Cardiac muscle cell (in vitro differentiated cells and primary cell): ENCODE measurements around the gene ETV7. TPM values are rescaled to one million over a fixed set of nuclear protein-coding genes. Genes with fewer than 3 reads are reported as not detected.

Experiments used
- DNase-seq, 2 donors: peaks; one replicate each; pipeline versions ENCODE4 v3.0.0 to v3.0.0-alpha.2; 2010 to 2017; ENCODE audit warnings: low read depth in 1 of 2, low spot score in 1 of 2
- H3K27ac ChIP-seq: fragments of 200-600 bp; sonication (generic); 2 replicates; pipeline ENCODE4 v1.5.1; 2016
- H3K27me3 ChIP-seq: fragments of 200-600 bp; sonication (generic); 2 replicates; pipeline ENCODE4 v1.6.0; 2016; ENCODE audit warnings: control low read depth
- H3K36me3 ChIP-seq: fragments of 200-600 bp; sonication (generic); 2 replicates; pipeline ENCODE4 v1.5.1; 2016; ENCODE audit warnings: control low read depth
- H3K4me1 ChIP-seq: fragments of 200-600 bp; sonication (generic); 2 replicates; pipeline ENCODE4 v1.8.1; 2017; ENCODE audit warnings: low read depth, mild to moderate bottlenecking, mixed run types
- H3K4me3 ChIP-seq: fragments of 200-600 bp; sonication (generic); 2 replicates; pipeline ENCODE4 v1.5.1; 2016; ENCODE audit warnings: mild to moderate bottlenecking
- H3K9me3 ChIP-seq: fragments of 200-600 bp; sonication (generic); 2 replicates; pipeline ENCODE4 v1.5.1; 2017; ENCODE audit warnings: low read depth, mild to moderate bottlenecking, control low read depth
- polyA plus RNA-seq: library from polyadenylated mRNA; unstranded; fragments of >200 nt; fragmentation: Nextera tagmentation; extraction: Ambion mirVana; gene quantifications from 2 replicates; pipeline ENCODE4 v1.2.1, GENCODE V29; 2016
- total RNA-seq: library from RNA; depleted of rRNA; stranded (reverse); fragments of >200 nt; gene quantifications from 2 replicates; pipeline ENCODE4 v1.2.3, GENCODE V29; 2016
- TF ChIP-seq, protein P1 (sequence below): IDR thresholded peaks from 2 replicates; pipeline ENCODE4 v1.5.1; 2012; ENCODE audit warnings: low read depth, mild to moderate bottlenecking, low read length

The ETV7 gene
- total and polyA plus RNA-seq, 2 experiments from 2014 or later, result 0.28 TPM; not detected in 1

DNA sequence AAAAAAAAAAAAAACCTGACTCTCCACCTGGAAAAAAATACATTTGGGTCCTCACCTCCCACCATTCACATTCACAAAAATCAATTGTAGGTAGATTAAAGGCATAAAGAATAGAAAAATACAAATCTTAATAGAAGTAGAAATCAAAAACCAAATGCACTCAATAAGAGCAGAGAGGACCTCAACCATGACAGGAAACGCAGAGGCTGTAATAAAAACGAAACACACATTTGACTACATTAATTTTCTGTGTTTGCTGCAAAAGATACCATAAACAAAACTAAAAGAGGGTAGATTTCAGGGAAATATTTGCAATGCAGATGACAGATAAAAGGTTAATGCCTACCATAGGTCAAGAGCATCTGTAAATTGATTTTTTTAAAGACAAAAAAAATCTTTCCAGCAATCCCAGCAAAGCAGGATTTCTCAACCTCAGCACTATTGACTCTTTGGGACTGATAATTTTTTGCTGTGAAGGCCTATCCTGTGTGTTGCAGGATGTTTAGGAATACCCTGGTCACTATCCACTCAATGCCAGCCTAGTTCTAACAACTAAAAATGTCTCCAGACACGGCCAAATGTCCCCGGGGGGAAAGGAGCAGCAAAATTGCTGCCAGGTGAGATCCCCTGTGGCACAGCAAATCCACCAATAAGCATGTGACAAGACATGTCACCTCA is 9.1 kb downstream of the ETV7 start:
- TF ChIP-seq, protein P1, sequence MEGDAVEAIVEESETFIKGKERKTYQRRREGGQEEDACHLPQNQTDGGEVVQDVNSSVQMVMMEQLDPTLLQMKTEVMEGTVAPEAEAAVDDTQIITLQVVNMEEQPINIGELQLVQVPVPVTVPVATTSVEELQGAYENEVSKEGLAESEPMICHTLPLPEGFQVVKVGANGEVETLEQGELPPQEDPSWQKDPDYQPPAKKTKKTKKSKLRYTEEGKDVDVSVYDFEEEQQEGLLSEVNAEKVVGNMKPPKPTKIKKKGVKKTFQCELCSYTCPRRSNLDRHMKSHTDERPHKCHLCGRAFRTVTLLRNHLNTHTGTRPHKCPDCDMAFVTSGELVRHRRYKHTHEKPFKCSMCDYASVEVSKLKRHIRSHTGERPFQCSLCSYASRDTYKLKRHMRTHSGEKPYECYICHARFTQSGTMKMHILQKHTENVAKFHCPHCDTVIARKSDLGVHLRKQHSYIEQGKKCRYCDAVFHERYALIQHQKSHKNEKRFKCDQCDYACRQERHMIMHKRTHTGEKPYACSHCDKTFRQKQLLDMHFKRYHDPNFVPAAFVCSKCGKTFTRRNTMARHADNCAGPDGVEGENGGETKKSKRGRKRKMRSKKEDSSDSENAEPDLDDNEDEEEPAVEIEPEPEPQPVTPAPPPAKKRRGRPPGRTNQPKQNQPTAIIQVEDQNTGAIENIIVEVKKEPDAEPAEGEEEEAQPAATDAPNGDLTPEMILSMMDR, result no peak

DNA sequence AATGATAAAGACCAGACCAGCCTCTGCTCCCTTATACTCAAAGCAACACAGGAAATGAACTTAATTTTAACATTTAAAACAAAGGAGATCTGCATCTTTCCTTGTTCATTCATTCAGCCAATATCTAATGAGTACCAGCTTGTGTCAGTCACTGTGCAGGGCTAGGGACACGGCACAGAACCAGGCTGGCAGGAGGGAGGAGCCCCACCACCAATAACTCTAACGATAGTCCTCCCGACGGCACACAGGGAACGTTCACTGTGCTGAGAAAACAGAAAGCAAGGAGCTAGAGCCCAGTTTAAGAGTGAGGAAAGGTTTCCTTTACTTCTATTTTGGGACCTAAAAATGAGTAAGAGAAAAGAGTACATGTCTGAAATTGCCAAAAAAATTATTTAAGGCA is 9.9 kb downstream of the ETV7 start:
- Histone ChIP-seq H3K4me3 (no peak overlapping the region), H3K9me3 (no peaks in the 10 kb centered on the region), H3K36me3 (no peaks in the 10 kb centered on the region), H3K27ac (no peak overlapping the region), H3K27me3 (peaks cover 5% of the 10 kb centered on the region), H3K4me1 (no peaks in the 10 kb centered on the region)
- DNase-seq, result no peak
- TF ChIP-seq, protein P1, result no peak

More for the DNA sequence above, 9.1 kb downstream of the ETV7 start:
- no peak for DNase-seq
- Histone ChIP-seq H3K27ac (no peak overlapping the region), H3K36me3 (no peaks in the 10 kb centered on the region), H3K4me3 (no peak overlapping the region), H3K4me1 (no peaks in the 10 kb centered on the region), H3K9me3 (no peaks in the 10 kb centered on the region), H3K27me3 (peaks cover 1% of the 10 kb centered on the region)

DNA sequence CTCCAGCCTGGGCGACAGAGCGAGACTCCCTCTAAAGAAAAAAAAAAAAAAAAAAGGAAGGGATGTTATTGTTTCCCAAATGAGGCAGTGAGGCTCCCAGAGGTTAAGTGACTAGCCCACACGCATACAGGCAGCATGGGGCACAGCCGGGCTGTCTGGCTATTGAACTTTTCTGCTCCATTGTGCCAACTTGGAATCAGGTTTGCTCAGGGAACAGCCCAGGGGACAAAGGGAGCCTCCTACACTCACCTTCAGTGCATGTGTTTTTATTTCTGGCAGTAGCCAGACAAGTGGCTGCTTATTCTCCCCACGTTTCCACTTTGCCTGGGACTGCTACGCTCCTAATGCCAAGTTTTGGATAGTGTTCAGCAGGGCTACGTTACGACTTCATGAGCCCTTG is 10.7 kb downstream of the ETV7 start:
- Histone ChIP-seq H3K4me3 (no peak overlapping the region), H3K4me1 (no peaks in the 10 kb centered on the region), H3K36me3 (no peaks in the 10 kb centered on the region)

DNA sequence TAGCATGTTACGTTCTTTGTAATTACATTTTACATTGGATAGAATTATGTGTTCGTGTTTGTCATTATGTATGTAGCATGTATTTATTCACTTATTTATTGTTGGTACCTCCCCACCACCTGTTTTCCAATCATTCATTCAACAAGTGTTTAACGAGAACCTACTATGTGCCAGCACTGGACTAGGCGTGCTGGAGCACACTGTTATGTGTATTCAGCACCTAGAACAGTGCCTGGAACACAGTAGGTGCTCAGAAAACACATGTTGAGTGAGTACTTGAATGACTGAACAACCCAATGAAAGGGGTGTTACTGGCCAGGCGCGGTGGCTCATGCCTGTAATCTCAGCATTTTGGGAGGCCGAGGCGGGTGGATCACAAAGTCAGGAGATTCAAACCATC is 11.3 kb downstream of the ETV7 start:
- DNase-seq, result no peak
- Histone ChIP-seq H3K4me3 (no peak overlapping the region), H3K9me3 (no peaks in the 10 kb centered on the region), H3K27me3 (peaks cover 5% of the 10 kb centered on the region), H3K4me1 (no peaks in the 10 kb centered on the region), H3K36me3 (no peaks in the 10 kb centered on the region), H3K27ac (no peak overlapping the region)
- TF ChIP-seq, protein P1, result no peak

More for the DNA sequence above, 10.7 kb downstream of the ETV7 start:
- TF ChIP-seq, protein P1, result no peak
- Histone ChIP-seq H3K27ac (no peak overlapping the region), H3K9me3 (no peaks in the 10 kb centered on the region), H3K27me3 (peaks cover 5% of the 10 kb centered on the region)
- no peak for DNase-seq

DNA sequence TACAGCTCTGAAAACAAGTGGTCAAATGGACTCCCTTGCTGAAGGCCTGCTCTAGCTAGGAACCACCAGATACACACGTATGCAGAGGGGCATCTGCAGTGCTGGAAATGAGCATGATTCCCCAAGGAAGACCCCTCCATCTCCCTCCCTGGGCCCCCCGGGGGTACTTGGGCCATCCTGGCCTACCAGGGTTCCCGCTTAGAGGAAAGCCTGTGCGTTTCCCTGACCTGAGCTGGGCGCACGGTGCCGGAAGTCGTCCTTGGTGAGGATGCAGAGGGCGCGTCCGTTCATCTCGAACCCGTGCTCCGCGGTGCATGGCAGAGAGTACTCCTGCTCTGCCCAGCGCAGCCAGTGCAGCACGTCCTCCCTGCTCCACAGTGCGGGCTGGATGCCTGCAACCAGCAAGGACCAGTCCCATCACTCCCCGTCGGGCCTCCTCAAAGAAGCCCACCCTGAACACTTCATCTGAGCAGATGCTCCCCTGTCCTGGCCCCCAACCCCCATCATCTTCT is 11.8 kb downstream of the ETV7 start:
- no peak for DNase-seq
- TF ChIP-seq, protein P1, result no peak
- Histone ChIP-seq H3K4me1 (no peaks in the 10 kb centered on the region), H3K9me3 (no peaks in the 10 kb centered on the region), H3K36me3 (no peaks in the 10 kb centered on the region), H3K27ac (no peak overlapping the region), H3K27me3 (peaks cover 5% of the 10 kb centered on the region), H3K4me3 (no peak overlapping the region)
